Endothelial cell of umbilical vein (primary cell): Measurements from ENCODE around the gene KIAA1549. TPM values are rescaled to one million over a fixed set of nuclear protein-coding genes. Genes with fewer than 3 reads are reported as not detected.

Experiments used
- BruUV-seq: library from RNA; stranded (reverse); fragments of 400-500 nt; replicated peaks from 2 replicates; lab custom pipeline; 2021; lab: Mats Ljungman, UMichigan
- CTCF ChIA-PET: fragments of 300-600, 350-600 bp; sonication (Branson Sonifier 250); formaldehyde crosslinking; loops from one replicate; lab custom pipeline; 2021; ENCODE audit warnings: antibody characterized with exemption, inconsistent platforms; lab: Charles Lee
- POLR2A ChIA-PET: fragments of 300-600, 350-600 bp; sonication (Branson Sonifier 250); formaldehyde crosslinking; loops from one replicate; lab custom pipeline; 2021; ENCODE audit warnings: antibody characterized with exemption, inconsistent platforms; lab: Charles Lee
- DNase-seq: peaks from one replicate; pipeline ENCODE4 v3.0.0-alpha.2; 2011; ENCODE audit warnings: low read depth, low spot score
- FAIRE-seq: peaks from 2 replicates; lab custom pipeline; 2011; peaks lifted over from hg19 to GRCh38; lab: Jason Lieb, UNC
- H2AFZ ChIP-seq: 2 replicates; pipeline ENCODE4 v1.6.0; 2012; ENCODE audit warnings: low read depth, low read length, control low read depth, inconsistent platforms
- H3K27ac ChIP-seq: 2 replicates; pipeline ENCODE4 v1.5.1; 2011; ENCODE audit warnings: low read depth, mild to moderate bottlenecking, control low read depth, low read length, moderate library complexity; ENCODE audit not compliant: insufficient read depth
- H3K27me3 ChIP-seq, 2 experiments: 2 replicates each; pipeline versions ENCODE4 v1.6.0 to v1.6.1; 2011; ENCODE audit warnings: low read length in 2 of 2, mixed read lengths in 1 of 2; ENCODE audit not compliant: control insufficient read depth in 2 of 2, insufficient read depth in 2 of 2
- H3K36me3 ChIP-seq, 2 experiments: 2 replicates in 1 of 2; 3 replicates in 1 of 2; pipeline ENCODE4 v1.5.1; 2011; ENCODE audit warnings: low read length in 2 of 2, mild to moderate bottlenecking in 1 of 2, moderate library complexity in 1 of 2; ENCODE audit not compliant: control insufficient read depth in 2 of 2, insufficient read depth in 2 of 2; ENCODE audit errors: extremely low read depth in 1 of 2
- H3K4me1 ChIP-seq: 3 replicates; pipeline ENCODE4 v1.5.1; 2011; ENCODE audit warnings: mild to moderate bottlenecking, low read length; ENCODE audit not compliant: control insufficient read depth, insufficient read depth; ENCODE audit errors: extremely low read depth
- H3K4me2 ChIP-seq: 2 replicates; pipeline ENCODE4 v1.6.1; 2011; ENCODE audit warnings: low read length, control low read depth, mixed read lengths; ENCODE audit not compliant: insufficient read depth
- H3K4me3 ChIP-seq, 3 experiments: fragments of 200-600 bp in 1 of 3; sonication (generic), shearing (Covaris generic) in 1 of 3; replicated peaks in 1 of 3; 2 replicates each; pipeline ENCODE4 v1.5.1; 2011 to 2016; ENCODE audit warnings: control low read depth in 3 of 3, low read length in 3 of 3, mild to moderate bottlenecking in 2 of 3, inconsistent platforms in 1 of 3, low read depth in 1 of 3, moderate library complexity in 1 of 3; ENCODE audit not compliant: insufficient read depth in 1 of 3
- H3K79me2 ChIP-seq: 2 replicates; pipeline ENCODE4 v1.6.0; 2012; ENCODE audit warnings: low read length, inconsistent platforms; ENCODE audit not compliant: control insufficient read depth, insufficient read depth
- H3K9ac ChIP-seq: replicated peaks from 2 replicates; pipeline ENCODE3; 2011; ENCODE audit warnings: low read length, control low read depth; ENCODE audit not compliant: insufficient read depth; ENCODE audit errors: extremely low read depth
- H3K9me1 ChIP-seq: replicated peaks from 3 replicates; pipeline ENCODE4 v1.6.0; 2011; ENCODE audit warnings: mild to moderate bottlenecking, low read length; ENCODE audit not compliant: control insufficient read depth, insufficient read depth; ENCODE audit errors: extremely low read depth
- H3K9me3 ChIP-seq: replicated peaks from 2 replicates; pipeline ENCODE4 v1.5.1; 2012; ENCODE audit warnings: low read length, inconsistent platforms; ENCODE audit not compliant: control insufficient read depth, insufficient read depth
- H4K20me1 ChIP-seq: replicated peaks from 2 replicates; pipeline ENCODE3; 2011; ENCODE audit warnings: mild to moderate bottlenecking, low read length; ENCODE audit not compliant: control insufficient read depth, insufficient read depth; ENCODE audit errors: extremely low read depth
- CTCF ChIP-seq, 2 donors: IDR thresholded peaks; 1 replicate in 1 of 2; 2 replicates in 1 of 2; pipeline ENCODE4 v1.5.1; 2011; ENCODE audit warnings: low read length in 2 of 2, mild to moderate bottlenecking in 2 of 2, moderate library complexity in 2 of 2, control low read depth in 1 of 2, inconsistent platforms in 1 of 2, low read depth in 1 of 2; ENCODE audit not compliant: insufficient read depth in 1 of 2; ENCODE audit errors: extremely low read depth in 1 of 2
- EZH2 ChIP-seq: IDR thresholded peaks from 2 replicates; pipeline ENCODE4 v1.6.1; 2012; ENCODE audit warnings: borderline replicate concordance, low read depth, mild to moderate bottlenecking, moderate library complexity, low read length, inconsistent platforms; ENCODE audit not compliant: severe bottlenecking
- FOS ChIP-seq: IDR thresholded peaks from 2 replicates; pipeline ENCODE4 v1.6.1; 2011; ENCODE audit warnings: mild to moderate bottlenecking, low read length, moderate library complexity, borderline replicate concordance; ENCODE audit not compliant: insufficient read depth
- GATA2 ChIP-seq: IDR thresholded peaks from 2 replicates; pipeline ENCODE4 v1.7.0; 2011; ENCODE audit warnings: low read depth, mild to moderate bottlenecking, moderate library complexity, mixed read lengths, low read length; ENCODE audit not compliant: insufficient read length, insufficient read depth
- JUN ChIP-seq: IDR thresholded peaks from 2 replicates; pipeline ENCODE4 v1.6.1; 2011; ENCODE audit warnings: borderline replicate concordance, low read depth; ENCODE audit not compliant: insufficient read length, insufficient read depth
- MAX ChIP-seq: IDR thresholded peaks from 2 replicates; pipeline ENCODE4 v1.6.1; 2011; ENCODE audit not compliant: insufficient read depth, insufficient read length
- MYC ChIP-seq: IDR thresholded peaks from one replicate; pipeline ENCODE4 v1.6.1; 2011; ENCODE audit warnings: mild to moderate bottlenecking, low read depth, low read length
- POLR2A ChIP-seq: IDR thresholded peaks from 2 replicates; pipeline ENCODE4 v1.6.1; 2012; ENCODE audit warnings: low read depth, mild to moderate bottlenecking, control low read depth, low read length
- POLR2AphosphoS5 ChIP-seq: IDR thresholded peaks from 2 replicates; pipeline ENCODE4 v1.6.1; 2012; ENCODE audit warnings: low read depth, mild to moderate bottlenecking, control low read depth, low read length, moderate library complexity; ENCODE audit not compliant: insufficient read depth
- dilution Hi-C: fragments of 300-500 bp; cut with MboI; formaldehyde crosslinking; loops from one replicate; pipeline ENCODE4 v1.15.0; 2019; ENCODE audit warnings: low sequenced_read_pairs; ENCODE audit not compliant: extremely low pct_ligation_motif_present
- intact Hi-C: fragments of 100-400 bp; cut with micrococcal nuclease; formaldehyde crosslinking; loops from one replicate; pipeline ENCODE4 v1.10.0; 2022
- polyA plus RNA-seq, 4 experiments: library from polyadenylated mRNA; depleted of rRNA in 3 of 4; stranded (reverse) in 3 of 4; unstranded in 1 of 4; fragments of >200 nt; gene quantifications; 2 replicates each; pipeline versions ENCODE4 v1.2.1 to v1.2.3, GENCODE V29; 2011 to 2012; ENCODE audit warnings: missing spikeins in 1 of 4
- total RNA-seq: library from RNA; stranded (reverse); gene quantifications from 2 replicates; pipeline ENCODE4 v1.2.3, GENCODE V29; 2021

The KIAA1549 gene
- total and polyA plus RNA-seq, 2 donors (not counting 3 experiments of a cell fraction or from before 2014, with no cell fraction given): 4.6 to 10.9 TPM

- BruUV-seq: no TSS peak
- FAIRE-seq: no peak
Observed at GRCh38 chr7:138835087-138835486, 146.1 kb downstream of the KIAA1549 start.

More at GRCh38 chr7:138835087-138835486, 146.1 kb downstream of the KIAA1549 start:
- Histone ChIP-seq H3K9me1 (no peaks in the 10 kb centered on the region), H3K79me2 (no peaks in the 10 kb centered on the region), H3K4me1 (peaks cover 10% of the 10 kb centered on the region), H3K27me3 (no peaks in the 10 kb centered on the region), H3K9me3 (no peaks in the 10 kb centered on the region), H3K27ac (no peak overlapping the region), H2AFZ (no peak overlapping the region), H3K4me2 (no peak overlapping the region), H3K9ac (no peak overlapping the region), H3K36me3 (peaks cover 0 to 2% of the 10 kb centered on the region in 2 experiments), H3K4me3 (no peak overlapping the region), H4K20me1 (no peaks in the 10 kb centered on the region)
- dilution Hi-C loops: no loop called here
- intact Hi-C loops: no loop called here
- ChIA-PET POLR2A (no interaction called here), CTCF (no interaction called here)
- no peak for TF ChIP-seq FOS
- no peak for TF ChIP-seq GATA2
- TF ChIP-seq JUN: no peak
- no peak for TF ChIP-seq MAX
- no peak for TF ChIP-seq EZH2
- TF ChIP-seq MYC: no peak
- TF ChIP-seq POLR2AphosphoS5: no peak
- TF ChIP-seq CTCF (IDR thresholded peaks at IDR 0.05; ENCODE audit: extremely low read depth in 1 of 2, insufficient read depth in 1 of 2, low read depth in 1 of 2, low read length in 2 of 2): no peak
- no peak for TF ChIP-seq POLR2A
- no peak for DNase-seq
